ENCODE data around the gene BST1.
A peak's percentile ranks its signal among the peaks of the same experiment; 100 is the strongest.
"Not testable (repeated sequence)": the region's sequence is repeated elsewhere in the genome, so short reads cannot be mapped to it uniquely, and the experiment has no call there.

The BST1 gene

DNA sequence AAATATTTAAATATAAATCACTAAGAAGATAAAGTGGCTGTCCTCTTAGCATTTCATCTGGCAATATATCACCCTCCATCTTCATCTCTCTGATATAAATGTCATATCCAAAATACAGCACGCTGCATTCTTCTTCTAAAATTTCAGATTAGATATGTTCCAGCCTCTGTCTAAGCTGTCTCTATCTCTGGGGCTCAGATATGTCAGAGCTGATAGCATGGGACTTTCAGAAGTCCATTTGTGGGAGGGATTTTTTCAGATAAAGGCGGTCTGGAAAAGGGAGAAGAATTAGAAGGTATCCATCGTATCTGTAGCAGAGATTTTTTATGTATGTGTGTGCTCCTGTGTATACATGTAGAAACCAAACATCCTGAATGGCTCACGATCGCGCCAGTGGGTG lies 50.2 kb downstream of the BST1 start:
- DNase-seq, result no peak

DNA sequence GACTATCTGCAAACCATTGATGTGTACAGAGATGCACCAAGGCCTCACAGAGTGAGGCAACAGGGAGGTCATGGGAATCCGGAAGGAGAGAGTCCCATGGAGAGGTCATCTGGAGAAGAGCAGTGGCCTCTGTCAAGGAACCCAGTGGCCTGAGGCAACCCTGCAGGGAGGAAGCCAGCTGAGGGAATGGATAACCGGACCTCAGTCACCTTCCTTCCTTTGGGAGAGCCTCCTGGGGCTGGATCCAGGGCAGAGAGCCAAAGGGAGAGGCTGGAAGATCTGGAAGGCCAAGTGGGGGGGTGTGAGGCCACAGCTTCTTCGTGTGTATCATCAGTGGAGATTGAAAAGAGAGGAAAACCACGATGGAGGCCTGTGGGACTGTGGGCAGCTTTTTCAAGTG lies 50.9 kb downstream of the BST1 start:
- DNase-seq, result no peak

DNA sequence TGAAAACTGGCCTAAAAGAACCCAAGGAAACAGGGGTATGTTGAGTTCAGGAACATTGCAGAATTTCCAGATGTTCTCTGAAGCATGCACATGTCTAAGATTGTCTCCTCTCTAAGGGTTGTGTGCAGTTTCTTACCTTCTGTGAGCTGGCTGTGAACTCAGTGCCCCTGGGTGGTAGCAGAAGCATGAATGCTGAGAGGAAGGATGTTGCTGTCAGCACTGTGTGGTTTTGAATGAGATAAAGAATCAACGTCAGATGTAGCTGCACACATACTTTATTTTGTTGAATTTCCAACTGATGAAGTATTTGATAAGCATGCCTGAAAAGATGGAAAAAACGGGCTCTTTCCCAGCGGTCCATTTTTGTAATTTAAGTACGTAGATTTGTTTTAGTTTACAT lies 51.5 kb downstream of the BST1 start:
- DNase-seq, result no peak

DNA sequence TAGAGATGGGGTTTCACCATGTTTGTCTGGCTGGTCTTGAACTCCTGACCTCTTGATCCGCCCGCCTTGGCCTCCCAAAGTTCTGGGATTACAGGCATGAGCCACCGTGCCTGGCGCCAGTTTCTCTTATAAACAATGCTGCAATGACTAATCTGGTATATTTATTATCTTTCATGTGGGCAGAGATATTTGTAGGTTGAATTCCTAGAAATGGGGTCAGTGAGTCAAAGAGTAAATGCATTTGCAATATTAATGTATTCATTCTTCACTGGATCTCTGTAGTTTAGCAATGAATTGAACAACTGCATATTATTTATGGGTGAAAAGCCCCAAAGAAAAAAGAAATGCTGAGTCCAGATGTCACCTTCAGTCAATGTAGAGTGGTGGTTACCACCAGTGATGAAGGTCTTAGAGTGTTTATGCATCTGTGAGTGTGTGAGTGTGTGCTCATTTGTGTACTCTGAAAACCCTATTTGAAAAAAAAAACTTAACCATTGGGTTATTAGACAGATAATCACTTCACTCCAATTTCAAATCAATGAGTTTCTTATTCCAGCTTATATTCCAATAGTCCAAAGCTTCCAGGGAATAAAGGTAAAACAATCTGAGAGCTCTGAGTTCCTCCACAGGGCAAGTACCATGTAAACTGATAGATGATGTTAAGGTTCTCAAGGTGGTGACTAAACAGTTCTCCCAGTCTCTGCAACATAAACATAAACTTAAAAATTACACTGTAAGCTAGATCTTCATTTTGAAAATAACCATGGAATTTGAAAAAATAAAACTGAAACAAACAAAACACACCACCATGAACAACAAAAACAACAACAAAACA lies 52.7 kb downstream of the BST1 start:
- DNase-seq, result no peak

DNA sequence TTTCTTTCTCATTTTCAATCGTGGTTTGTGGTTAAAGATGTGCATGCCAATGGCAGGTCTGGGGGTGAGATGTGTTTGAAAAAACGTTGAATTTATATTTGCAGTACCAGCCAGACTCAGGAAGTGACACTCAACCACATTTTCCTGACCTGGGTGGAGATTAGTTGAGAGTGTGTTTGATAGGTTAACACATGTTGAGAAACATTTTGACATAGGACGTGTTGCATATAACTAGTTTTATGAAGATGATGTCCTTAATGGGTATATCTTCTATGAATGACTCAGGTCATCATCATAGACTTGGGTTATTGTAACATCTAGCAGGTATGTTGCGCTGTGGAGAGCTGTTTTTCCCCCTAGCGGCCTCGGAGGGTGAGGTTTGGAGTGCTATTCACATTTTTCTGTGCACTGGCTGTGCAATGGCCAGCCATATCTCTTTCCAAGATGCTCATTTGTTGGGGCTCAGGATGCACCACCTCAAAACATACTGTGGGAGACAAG lies 53.5 kb downstream of the BST1 start:
- DNase-seq, result no peak

DNA sequence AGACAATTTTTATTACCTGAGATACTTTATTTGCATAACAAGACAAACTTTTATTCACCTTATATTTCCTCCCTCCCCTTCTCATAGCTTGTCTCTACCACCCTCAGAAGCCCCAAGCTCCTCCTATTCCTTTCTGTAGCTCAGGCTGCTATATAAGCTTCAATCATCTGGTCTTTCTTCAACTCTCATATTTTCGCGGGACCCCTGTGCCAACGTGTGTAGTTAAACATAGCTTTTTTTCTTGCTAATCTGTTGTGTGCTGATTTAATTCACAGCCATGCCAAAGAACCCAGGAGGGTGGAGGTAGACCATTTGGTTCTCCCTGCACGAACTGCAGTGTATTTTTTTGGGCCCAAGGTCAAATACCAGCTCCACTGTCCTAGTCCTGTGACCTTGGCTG lies 54.2 kb downstream of the BST1 start:
- no peak for DNase-seq

DNA sequence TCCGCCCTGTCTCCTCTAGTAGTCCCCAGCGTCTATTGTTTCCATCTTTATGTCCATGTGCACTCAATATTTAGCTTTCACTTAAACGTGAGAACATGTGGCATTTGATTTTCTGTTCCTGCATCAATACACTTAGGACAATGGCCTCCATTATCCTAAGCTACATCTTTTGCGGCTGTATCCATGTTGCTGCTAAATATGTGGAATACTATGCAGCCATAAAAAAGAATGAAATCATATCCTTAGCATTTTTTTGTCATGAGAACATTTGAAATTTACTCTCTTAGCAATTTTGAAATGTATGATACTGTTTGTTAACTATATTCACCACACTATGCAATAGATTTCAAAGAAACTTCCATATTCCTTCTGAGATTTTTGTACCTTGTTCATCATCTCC lies 55.4 kb downstream of the BST1 start:
- no peak for DNase-seq

DNA sequence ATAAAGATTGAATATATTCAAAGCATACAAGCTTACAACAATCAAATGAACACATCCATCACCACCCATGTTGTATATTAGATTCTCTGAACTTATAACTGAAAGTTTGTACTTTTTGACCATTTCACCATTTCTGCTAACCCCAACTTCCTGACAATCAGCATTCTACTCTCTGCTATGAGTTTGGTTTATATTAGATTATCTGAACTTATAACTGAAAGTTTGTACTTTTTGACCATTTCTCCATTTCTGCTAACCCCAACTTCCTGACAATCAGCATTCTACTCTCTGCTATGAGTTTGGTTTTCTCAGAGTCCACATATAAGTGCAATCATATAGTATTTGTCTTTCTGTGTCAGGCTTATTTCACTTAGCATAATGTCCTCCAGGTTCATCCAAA lies 59.6 kb downstream of the BST1 start:
- not testable (repeated sequence) for DNase-seq

DNA sequence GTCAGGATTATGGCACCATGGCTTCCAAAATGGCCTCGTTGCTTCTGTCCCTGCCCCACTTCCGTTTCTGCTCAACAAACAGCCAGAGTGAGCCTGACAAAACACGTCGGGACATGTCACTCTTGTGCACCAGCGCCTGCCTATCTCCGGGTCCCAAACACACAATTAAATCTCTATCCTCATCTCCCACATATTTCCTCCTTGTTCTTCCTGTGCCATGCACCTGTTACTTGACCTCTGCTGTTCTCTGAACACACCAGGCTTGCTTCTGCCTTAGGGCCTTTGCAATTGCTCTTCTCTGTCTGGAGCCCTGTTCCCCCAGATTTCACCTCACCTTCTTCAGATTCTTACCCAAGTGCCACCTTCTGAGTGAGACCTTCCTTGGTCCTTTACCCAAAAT lies 62.5 kb downstream of the BST1 start:
- DNase-seq, result no peak

DNA sequence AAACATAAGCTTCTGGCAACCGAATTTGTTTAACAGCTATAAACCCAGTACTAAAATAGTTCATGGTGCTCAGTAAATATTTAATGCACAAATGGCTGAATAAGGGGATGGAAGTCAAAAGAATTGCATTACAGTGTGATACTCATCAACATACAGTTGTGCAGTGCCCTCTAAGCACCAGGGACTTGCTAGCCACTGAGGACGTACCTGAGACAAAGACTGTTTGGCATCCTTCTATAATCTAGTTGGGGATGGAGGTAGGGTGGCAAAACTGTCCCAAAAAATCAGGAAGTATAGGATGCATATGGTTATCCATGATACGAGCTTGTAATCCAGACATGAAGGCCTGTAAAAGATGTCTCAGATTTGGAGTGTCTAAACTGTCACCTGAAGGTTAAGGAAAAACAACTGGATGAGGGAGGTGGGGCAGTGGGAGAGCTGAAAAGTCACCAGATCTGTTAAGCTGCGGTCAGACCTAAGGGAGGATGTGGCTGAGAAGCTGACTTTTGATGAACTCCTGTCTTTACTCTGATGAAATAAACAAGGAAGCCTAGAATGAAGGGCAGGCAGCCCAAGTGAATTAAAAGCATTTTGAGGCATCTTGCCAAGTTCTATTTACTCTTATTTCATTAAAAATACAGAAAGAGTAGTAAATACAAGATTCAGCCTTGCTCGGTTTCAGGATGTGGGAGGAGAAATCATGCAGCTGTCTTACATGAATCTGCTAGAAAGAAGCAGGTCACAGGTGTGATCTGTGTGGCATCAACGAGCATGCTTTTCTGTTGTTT lies 63.2 kb downstream of the BST1 start:
- no peak for DNase-seq

DNA sequence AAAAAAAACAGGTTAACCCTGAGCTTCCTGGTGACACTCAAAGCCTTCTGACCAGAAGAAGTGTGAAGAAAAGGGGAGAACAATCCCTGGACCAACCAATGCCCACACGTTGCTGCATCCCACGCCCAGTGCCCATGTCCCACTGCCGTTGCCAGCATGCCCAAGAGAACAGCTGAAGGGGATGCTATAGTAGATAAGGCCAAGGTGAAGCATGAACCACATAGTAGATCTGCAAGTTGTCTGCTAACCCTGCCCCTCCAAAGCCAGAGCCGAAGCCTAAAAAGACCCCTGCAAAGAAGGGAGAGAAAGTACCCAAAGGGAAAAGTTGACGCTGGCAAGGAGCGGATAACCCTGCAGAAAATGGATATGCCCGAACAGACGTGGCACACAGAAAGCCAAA lies 64.0 kb downstream of the BST1 start:
- DNase-seq, result no peak

DNA sequence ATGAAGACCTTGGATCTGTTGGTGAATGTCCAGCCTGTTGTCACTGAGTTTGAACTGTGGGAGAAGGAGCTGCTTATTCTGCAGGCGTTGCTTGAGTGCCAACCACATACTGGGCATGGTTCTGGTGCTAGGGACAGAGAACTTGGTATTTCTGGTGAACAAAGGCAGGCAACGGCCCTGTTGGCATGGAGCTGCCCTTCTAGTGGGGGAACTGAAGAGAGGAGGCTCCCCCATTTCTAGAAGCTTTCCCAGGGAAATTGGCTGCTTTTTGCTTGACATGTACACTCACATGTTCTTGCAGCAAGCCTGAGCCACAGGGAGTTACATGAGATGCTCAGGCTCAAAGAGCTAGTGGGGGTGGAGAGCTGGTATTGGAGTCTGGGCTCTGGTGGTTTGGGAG lies 66.3 kb downstream of the BST1 start:
- DNase-seq, result no peak

DNA sequence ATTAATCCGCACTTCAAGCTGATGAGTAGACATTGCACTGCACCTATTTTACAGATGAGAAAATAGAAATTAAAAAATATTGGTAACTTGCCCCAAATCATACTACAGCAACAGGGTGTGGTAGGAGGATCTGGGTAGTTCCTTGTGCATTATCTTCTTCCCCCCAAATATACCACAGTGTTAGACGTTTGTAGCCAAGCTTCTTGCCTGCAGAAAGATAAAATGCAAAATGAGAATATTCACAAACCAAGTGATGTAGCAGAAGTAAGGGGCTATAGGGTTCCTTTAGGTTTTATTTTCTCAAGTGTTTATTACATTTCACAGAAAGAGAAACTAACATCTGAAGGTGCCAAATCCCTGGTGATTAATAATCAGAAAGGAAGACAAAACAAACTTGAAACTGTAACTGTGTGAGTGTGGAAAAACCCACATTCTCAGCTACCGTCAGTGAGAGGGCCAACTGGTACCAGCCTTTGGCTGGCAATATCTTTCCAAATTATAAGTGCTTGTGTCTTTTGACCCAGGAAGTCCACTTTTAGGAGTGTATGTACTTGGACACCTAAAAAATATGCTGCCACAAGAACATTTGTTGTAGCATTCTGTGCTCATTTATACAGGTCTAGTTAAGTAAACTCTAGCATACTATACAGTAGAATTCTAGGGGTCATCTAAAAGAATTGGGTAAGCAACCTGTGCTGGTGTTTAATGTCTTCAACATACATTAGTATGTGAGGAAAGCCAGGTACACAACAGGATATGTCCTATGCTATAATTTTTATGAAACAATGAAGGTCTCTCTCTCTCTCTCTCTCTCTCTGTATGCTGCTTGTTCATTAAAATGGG lies 68.6 kb downstream of the BST1 start:
- no peak for DNase-seq

DNA sequence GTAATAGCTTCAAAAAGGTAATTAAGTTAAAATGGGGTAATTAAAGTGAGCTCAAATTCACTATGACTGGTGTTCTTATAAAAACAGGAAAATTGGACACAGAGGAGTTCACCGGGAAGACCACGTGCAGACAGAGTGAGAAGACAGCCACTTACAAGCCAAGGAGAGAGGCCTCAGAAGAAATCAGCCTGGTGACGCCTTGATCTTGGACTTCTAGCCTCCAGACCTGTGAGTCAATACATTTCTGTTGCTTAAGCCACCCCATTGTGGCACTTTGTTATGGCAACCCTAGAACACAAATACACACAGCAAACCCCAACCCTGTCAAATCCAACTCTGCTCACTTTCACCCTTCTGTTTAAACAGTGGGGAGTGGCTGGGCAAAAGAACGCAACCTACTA lies 71.2 kb downstream of the BST1 start:
- no peak for DNase-seq

DNA sequence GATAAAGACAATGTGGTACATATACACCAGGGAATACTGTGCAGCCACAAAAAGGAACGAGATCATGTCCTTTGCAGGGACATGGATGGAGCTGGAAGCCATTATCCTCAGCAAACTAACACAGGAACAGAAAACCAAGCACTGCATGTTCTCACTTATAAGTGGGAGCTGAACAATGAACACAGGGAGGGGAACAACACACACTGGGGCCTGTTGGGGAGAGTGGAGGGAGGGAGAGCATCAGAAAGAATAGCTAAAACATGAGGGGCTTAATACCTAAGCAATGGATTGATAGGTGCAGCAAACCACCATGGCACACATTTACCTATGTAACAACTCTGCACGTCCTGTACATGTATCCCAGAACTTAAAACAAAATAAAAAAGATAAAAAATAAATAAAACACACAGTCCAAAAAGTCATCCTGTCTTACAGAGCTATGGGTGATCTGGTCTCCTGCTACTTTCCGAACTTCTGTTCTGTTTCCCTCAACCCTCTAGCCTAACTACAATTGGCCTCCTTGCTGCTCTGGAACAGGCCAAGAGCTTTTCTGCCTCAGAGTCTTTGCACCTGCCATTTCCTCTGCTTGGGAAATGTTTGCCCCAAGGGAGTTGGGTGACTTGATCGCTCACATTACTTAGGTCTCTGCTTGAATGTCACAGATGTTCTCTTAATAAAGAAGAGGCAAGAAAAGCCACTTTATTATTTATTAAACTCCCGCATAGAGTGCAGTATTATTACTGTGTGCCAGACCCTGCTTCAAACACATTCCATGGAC lies 74.2 kb downstream of the BST1 start:
- no peak for DNase-seq

DNA sequence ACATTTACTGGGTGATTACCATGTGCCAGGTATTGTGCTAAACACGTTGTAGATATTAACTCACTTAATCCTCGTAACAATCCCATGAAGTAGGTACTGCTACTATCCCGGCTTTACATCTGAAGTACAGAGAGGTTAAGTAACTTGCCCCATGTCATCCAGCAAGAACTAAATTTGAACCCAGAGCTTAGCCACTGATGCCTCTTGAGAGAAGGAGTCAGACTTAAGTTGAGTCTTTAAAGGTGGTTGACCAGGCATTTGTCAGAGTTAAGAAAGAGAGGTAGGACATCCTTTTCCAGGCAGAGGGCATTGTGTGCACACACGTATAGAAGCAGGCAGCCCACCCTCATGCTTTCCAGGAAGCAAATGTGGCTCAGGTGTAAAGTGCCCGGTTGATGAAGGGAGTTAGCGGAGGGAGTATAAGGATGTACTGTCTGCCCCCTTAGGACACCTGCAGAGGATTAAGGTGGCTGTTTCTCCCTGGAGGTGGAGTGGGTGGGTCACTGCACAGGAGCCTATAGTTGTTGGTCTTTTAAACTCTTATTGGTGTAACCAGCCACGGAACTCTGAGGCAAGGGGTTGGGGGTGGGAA lies 74.9 kb downstream of the BST1 start:
- no peak for DNase-seq

DNA sequence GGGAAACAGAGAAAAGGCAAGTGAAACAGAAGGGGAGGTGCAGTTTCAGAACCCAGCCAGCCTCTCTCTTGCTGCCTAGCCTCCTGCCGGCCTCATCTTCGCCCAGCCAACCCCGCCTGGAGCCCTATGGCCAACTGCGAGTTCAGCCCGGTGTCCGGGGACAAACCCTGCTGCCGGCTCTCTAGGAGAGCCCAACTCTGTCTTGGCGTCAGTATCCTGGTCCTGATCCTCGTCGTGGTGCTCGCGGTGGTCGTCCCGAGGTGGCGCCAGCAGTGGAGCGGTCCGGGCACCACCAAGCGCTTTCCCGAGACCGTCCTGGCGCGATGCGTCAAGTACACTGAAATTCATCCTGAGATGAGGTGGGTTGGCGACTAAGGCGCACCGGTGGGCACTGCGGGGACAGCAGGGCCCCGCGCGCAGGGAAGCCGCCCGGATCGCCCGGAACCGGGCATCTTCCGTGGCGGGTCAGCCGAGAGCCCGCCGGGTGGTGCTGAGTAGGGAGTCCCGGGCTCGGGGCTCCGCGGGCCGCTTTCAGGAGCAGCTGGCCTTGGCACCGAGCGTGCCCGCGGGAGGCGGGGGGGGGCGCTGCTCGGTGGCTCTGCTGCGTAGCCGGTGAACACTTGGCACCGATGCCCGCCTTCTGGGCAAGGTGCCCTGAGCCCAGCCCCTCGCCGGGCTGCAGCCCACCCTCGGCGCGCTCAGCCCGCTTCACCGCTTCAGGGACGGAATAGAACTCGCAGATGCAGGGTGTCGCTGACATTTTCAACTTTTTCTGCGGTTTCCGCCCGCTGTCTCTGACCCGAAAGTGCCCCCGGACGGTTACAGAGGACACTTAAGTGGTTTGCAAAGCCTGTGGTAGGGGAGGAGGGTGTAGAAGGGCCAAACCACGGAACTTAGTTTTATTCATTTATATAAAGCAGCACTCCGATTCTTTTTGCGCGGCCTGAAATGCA lies 75.7 kb downstream of the BST1 start, which contains the start of gene CD38:
TSS of gene CD38 (plus strand) at position 40 of the 953 bp plus-strand sequence. CDS start at position 127, 87 bp downstream.
- no peak for DNase-seq

DNA sequence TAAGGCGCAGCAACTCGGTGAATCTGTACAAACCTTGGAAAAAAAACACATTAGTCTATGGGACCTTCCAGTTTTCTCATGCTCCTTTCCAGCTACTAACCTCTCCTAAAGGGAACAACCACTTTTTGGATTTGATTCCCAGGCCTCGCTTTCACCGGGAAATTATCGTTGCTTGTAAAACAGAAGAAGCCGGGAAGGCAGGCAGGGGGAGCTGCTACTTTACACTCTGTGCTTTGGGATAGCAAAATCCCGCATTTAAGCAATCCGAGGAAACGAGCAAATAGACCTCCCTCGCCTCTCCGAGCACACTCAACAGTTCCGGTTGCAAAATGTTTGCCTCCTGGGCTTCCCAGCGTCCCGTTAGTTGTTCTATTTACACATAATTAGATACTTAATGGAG lies 76.4 kb downstream of the BST1 start:
- peak; percentile 2 for DNase-seq

DNA sequence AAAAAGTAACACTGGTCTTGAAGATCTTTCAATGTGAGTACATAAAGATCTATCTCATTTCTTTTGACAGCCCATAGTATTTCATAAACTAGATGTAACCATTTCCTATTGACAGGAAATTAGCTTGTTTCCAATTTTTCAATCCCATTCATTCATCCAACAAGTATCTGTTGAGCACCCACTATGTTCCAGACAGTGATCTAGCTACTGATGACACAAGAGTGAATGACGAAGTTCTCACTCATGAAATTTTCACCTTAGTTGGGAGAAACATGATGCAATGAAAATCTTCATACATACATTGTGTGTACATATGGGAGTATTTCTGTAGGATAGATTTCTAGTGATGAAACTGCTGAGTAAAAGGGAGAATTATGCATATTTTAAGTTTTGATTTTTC lies 76.9 kb downstream of the BST1 start:
- no peak for DNase-seq

DNA sequence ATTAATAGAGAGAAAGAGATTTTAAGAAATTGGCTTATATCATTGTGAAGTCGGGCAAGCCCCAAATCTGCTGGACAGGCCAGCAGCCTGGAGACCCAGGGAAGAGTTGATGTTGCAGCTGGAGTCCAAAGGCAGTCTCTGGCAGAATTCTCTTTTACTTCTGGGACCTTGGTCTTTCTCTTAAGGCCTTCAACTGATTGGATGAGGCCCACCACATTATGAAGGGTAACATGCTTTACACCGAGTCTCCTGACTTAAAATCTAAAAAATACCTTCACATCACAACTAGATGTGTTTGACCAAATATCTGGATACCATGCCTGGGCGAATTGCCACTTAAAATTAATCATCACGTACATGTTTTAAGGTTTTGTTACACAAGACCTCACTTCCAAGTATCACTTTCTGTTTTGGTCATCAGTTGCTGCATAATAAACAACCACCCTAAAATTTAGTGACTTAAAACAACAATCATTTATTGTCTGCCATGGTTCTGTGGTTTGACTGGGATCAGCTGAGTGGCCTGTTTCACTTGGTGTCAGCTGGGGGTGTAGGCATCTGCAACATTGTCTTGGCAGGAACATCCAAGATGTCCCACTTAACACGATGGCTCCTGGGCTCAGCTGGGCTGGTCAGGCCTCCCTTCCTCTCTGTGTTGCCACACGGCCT lies 78.7 kb downstream of the BST1 start:
- DNase-seq, result no peak
